SHP77 (cell line): ENCODE results near the gene CDC14B.
"Not testable (repeated sequence)": the region's sequence is repeated elsewhere in the genome, so short reads cannot be mapped to it uniquely, and the experiment has no call there.

Experiments used
- DNase-seq, 2 experiments: peaks; one replicate each; lab custom pipeline; 2025; lab: John Stamatoyannopoulos, UW

CDC14B gene

GRCh38 chr9:96626912-96627311 is 7.3 kb upstream of the CDC14B start:
- no peak for DNase-seq

DNA sequence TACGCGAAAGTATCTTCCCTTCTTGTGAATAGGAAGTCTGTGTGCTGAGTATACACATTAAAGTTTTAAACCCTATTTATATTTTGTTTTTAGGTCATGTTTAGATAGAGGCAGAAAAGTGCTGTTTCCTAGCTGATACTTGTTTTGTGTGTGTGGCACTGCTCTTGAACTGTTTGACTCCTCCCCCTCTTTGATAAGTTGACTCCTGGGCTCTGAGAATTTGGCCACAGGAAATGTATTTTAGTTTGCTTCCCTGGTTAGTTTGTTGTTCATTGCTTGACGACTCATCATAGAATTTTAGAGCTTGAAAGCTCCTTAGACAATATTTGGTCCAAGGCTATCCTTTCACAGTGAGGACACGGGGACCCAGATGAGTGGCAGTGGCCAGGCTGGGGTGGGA is 2.0 kb upstream of the CDC14B start:
- no peak for DNase-seq

DNA sequence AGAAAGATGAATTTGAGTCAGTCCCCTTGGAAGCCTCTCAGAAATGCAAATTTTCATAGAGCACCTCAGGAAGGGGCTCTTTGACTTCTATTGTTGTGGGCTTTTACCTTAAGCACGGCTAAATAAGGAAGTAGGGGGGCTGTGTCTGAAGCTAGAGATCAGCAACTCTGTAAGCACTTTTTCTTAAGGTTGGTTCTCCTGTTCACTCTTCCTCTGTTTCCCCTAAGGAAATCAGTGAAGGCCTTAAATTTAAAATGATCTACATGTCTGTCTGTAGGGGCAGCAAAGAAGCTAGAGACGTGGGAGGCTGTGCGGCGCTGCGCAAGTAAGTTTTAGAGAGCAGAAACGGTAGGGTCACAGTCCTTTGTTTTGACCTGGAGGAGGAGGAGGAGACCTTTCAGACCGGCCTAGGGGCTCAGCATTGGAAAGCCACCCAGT is 1.2 kb upstream of the CDC14B start:
- no peak for DNase-seq

DNA sequence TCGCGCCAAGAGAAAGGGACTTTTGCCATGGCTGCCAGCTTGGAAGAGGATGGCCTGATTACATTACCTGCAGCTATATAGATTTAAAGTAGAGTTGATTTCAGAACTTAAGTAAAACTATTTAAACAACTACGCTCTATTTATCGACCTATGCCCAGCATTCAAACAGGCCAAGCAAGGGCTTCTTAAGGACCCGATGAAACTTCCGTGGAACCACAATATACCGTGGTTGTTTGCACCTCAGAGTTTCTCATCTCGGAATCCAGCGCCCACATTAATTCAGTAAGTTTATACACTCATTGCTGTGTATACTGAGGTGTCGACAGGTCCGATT is 505 bp upstream of the CDC14B start:
- no peak for DNase-seq

- DNase-seq = no peak
Measured at GRCh38 chr9:96619124-96619465, 548 bp downstream of the CDC14B start.

GRCh38 chr9:96618209-96619123 is 1.2 kb downstream of the CDC14B start:
- DNase-seq = peak in 1 of 2 experiments; percentile 10

DNA sequence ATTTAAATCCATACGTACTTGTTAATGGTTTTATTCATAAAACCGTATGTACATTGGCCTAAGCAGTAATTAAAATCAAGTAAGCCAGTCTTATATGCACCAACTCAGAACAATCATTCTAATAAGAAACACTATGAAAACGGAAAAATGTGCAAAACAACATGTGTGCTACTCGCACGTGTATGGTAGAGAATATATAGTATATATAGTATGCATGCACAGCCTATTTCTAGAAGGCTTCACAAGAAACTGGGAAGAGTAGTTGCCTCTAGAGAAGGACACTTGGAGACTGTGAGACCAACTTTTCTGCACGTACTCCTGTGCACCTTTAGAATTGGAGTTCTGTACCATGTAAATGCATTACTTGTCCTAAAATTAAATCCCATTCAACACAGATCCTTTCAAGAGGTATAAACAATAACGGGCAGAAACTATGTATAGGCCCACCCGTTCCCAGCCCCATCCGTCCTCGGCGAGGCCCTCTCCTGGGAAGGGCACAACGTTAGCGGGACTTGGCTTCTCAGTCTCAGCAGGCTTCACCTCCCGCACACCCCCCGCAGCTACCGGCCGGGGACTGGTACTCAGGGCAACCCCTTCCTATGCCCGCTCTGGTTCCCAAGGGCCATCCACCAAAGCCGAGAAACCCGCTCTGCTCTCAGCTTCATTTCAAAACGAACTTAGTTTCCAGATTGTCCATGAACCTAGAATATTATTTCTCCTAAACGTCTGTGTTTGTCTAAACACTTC is 2.0 kb downstream of the CDC14B start:
- no peak for DNase-seq

GRCh38 chr9:96616817-96617438 is 2.7 kb downstream of the CDC14B start:
- DNase-seq = no peak

GRCh38 chr9:96615411-96615810 is 4.2 kb downstream of the CDC14B start:
- DNase-seq = no peak

- not testable (repeated sequence) for DNase-seq
Measured at GRCh38 chr9:96614664-96615063, 5.0 kb downstream of the CDC14B start.

DNA sequence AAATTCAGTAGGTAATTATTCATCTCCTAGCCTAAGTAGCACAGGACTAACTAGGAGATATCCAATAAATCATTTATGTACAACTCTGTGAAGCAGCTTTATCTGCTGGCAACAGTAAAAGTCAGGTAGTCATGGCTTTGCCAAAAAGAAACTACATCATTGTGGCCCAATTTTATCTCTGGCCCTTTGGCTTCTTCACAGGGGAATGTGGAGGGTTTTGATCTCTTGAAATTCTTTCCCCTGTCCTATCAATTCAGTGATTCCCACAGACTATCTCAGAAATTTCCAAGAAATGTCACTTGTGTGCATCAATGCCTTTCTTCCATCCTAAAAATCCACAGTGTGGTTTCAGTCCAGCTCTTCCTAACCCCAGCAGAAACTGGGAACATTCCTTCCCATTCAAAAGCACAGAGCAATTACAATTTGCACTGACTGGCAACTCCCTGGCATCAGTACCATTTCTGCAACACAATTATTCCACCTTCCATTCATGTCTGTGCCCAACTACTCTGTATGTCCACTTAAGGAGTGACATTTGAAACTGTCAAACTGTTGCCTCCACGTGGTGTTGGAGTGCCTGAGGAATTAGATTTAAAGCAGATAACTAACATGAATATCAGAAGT is 6.6 kb downstream of the CDC14B start:
- no peak for DNase-seq

- DNase-seq = peak; percentile 57 to 70
Measured at GRCh38 chr9:96612105-96612965, 7.3 kb downstream of the CDC14B start.

- DNase-seq = no peak
Measured at GRCh38 chr9:96611302-96611701, 8.3 kb downstream of the CDC14B start.

DNA sequence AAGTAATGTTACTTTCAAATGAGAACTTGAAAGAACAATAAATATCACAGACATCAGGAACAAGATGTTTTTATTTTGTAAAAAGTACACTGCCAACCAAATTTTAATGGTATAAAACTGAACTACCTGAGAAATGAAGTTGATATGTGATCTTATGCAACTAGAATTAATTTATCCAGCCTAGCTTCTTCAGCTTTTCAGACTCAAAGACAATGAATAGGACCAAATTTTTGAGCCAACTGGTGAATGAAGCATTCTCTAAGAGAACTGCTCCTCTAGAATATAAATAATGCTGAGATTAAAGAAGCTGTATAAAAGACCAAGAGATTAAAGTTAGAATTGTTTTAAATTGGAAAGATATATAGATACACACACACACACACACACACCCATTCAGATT is 9.9 kb downstream of the CDC14B start:
- no peak for DNase-seq

GRCh38 chr9:96607971-96608370 is 11.7 kb downstream of the CDC14B start:
- DNase-seq = no peak

DNA sequence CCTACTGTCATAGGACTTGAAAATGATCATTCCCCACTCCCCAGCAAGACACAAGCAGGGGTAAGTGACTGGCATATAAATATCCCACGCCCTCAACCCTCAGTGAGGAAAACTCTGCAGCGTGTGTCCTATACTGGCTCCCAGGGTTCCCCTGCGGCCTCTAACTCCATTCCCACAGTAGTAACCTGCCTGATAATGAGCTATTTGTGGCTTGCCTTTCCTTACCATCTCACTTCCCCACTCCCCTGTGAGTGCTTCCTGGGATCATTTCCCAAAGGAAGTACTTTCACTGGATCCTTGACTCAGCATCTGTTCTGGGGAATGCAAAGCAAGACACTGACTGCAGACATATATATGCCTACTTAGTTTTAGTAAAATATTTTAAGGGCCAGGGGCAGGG is 14.3 kb downstream of the CDC14B start:
- DNase-seq = no peak

DNA sequence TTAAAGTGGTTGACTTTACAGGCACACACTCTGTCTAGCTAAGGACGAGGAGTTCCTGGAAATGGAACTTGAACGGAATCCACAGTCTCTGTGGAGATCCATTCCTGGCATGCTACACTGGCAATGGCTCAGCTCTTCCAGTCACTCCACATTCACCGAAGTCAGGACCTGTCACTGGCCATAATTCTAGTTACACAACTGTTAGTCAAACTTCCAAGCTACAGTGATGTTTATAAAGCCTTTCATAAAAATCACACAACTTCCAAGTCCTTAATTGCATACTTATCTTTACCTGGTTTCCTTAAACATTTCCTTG is 15.7 kb downstream of the CDC14B start:
- no peak for DNase-seq

DNA sequence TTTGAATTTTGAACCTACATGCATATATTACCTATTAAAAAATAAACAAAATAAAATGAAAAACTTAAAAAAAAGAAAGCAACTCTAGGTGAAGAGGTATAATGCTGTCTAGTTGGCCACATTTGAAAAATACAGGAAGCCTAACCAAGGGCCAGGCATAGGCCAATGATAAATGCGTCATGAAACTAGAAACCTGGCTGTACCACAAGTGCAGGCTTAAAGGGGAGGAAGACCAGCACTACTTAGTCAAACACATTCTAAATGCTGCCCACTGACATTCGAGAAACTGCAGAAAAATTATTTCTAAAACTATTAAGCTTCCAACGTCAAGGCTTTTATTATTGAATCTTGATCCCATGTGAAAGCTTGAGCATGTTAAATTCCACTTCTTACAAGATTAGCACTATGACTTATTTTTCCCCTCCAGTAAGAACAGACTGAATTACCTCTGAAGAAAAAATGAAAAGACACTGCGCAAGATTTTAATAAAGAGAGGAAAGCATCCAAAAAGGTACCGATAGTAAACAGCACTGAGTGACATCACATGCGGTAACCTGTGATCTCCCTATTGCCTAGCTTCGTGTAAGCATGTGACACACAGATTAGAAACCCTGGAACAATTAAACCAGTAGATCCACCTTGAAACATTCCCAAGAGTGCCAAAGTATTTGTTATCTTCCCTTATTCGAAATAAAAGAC is 16.2 kb downstream of the CDC14B start:
- DNase-seq = no peak

DNA sequence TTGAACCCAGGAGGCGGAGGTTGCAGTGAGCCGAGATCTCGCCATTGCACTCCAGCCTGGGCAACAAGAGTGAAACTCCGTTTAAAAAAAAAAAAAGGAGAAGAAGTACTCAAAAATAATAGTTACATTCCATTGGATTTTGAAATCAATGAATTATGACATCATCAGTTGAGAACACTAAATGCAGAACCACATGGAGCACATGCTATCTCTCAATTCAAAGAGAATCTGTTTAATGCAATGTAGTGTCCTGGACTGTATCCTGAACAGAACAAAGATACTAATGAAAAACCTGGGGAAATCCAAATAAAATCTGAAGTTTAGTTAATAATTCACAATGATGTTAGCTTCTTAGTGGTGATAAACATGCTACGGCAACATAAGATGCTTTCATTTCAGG is 20.3 kb downstream of the CDC14B start:
- no peak for DNase-seq

GRCh38 chr9:96596601-96597111 is 23.0 kb downstream of the CDC14B start:
- DNase-seq = no peak
